GM18508 (cell line): Measurements from ENCODE around the gene SIDT2.
"Not testable (repeated sequence)": the region's sequence is repeated elsewhere in the genome, so short reads cannot be mapped to it uniquely, and the experiment has no call there.

Source experiments
- ATAC-seq: cut with Tn5 transposase; IDR thresholded peaks from one replicate; pipeline ENCODE4 v1.9.1; 2021; ENCODE audit warnings: moderate number of reproducible peaks; ENCODE audit not compliant: insufficient read depth, unreplicated experiment

SIDT2 gene

DNA sequence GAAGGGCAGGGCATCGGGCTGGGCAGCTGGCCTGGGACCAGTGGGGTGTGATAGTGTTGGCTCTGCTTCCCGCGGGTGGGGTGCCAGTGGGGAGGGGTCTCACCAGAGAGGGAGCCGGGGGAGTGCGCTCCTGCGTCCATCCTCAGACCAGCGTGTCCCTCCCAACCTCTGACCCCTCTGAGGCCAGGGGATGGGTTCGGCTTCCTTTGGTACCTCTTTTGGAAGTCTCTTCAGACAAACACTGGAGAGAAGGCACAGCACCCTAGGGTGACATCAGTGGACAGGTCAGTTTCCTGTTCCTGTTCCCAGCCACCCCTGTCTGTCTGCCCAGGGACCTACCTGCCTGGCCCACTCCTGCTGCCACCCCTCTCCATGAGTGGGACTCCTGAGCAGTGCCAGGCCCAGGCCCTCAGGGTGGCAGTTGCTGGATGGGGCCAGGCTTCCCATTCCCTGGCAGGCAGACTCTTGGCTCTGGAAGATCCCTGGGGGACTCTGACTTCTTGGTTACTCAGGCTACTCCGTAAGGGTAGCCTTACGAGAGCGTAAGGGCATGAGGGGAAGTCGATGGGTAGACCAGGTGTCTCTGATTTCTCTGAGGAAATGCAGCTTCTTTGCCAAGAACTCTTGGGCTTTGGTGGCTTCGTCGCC, 23.2 kb downstream of the SIDT2 start:
- no peak for ATAC-seq

GRCh38 chr11:117202386-117203068, 24.0 kb downstream of the SIDT2 start:
- ATAC-seq, result no peak

DNA sequence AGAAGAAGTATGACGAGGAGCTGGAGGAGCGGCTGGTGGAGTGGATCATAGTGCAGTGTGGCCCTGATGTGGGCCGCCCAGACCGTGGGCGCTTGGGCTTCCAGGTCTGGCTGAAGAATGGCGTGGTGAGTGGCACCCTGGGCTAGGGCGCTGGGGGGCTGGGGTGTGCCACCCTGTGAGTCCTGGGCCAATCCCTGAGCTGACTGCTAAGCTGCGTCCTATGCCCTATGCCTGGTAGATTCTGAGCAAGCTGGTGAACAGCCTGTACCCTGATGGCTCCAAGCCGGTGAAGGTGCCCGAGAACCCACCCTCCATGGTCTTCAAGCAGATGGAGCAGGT, 24.5 kb downstream of the SIDT2 start:
- no peak for ATAC-seq

DNA sequence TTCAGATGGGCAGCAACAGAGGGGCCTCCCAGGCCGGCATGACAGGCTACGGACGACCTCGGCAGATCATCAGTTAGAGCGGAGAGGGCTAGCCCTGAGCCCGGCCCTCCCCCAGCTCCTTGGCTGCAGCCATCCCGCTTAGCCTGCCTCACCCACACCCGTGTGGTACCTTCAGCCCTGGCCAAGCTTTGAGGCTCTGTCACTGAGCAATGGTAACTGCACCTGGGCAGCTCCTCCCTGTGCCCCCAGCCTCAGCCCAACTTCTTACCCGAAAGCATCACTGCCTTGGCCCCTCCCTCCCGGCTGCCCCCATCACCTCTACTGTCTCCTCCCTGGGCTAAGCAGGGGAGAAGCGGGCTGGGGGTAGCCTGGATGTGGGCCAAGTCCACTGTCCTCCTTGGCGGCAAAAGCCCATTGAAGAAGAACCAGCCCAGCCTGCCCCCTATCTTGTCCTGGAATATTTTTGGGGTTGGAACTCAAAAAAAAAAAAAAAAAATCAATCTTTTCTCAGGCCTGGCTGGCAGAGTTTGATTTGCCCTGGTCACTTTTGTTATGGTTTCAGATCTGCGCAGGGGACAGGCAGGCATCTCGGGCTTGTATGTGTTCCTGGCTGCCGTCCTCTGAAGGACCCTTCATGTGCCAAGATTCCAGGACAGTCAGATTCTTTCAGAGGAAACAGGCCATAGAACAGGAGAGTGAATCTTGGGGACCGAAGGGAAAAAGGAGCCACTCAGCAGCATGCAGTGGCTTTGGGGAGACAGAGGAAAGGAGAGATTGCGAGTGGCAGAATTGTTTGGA, 25.9 kb downstream of the SIDT2 start:
- no peak for ATAC-seq

DNA sequence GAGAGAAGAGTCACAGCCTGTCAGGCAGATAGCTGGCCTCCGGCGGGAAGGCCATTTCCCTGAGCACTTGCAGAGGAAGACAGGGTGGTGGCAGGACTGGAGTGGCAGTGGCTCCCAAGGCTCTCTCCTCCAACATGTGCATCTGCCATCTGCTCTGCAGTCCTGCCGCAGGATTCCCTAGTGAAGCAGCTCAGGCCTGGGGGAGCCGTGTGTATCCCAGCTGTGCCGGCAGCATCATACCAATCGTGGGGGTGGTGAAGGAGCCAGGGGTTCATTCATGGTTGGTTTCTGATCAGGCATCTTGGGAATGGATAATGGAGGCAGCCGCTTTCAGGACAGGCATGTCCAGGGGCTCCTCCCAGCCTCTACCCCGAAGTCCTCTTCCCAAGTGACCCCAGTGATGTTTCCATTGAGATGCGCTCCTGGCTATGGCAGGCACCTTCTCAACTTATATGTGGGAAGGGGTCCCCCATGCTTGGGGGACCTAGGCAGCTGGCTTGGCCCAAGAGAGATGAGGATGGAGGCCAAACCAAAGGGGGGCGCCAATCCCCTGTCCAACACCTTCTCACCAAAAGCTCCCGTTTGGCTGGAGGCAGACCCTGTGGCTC, 26.8 kb downstream of the SIDT2 start:
- no peak for ATAC-seq

DNA sequence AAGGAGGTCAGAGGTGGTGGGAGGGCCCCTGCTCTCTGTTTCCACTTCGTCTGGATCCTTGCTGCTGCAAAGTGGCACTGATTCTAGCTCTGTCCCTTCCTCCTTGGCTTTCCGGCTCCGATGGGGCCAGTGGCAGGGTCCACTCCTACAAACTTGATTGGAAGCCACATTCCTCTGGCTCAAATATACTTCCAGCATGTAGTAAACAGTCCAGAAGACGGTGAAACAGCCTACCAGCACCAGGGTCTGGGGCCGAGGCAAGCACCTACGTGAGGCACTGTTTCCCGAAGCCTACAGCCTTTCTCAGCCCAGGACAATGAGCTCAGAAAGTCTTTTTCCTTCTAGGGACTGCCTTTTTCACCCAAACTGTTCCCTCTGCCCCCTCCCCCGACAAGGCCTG, 27.6 kb downstream of the SIDT2 start:
- ATAC-seq, result not testable (repeated sequence)

GRCh38 chr11:117206859-117207258, 28.3 kb downstream of the SIDT2 start:
- not testable (repeated sequence) for ATAC-seq

- ATAC-seq, result not testable (repeated sequence)
These were observed 28.9 kb downstream of the SIDT2 start for GRCh38 chr11:117207481-117207880.

DNA sequence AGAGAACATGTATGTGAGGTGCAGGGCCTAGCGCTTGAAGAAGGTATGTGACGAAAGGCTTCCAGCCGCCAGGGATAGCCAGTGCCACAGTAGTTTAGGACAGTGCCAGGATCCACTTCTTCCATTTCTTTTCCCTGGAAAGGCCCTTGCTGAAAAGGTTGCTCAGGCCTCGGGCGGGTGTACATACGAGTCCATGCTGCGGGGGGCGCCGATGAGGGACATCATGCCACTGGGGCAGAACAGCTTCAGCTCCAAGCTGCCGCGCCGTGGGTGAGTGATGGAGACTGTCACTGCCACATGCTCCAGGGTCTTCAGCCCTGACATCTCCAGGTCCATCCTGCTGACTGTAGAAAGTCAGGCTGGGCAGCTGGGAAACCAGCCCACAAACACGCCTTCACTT, 30.2 kb downstream of the SIDT2 start:
- not testable (repeated sequence) for ATAC-seq

DNA sequence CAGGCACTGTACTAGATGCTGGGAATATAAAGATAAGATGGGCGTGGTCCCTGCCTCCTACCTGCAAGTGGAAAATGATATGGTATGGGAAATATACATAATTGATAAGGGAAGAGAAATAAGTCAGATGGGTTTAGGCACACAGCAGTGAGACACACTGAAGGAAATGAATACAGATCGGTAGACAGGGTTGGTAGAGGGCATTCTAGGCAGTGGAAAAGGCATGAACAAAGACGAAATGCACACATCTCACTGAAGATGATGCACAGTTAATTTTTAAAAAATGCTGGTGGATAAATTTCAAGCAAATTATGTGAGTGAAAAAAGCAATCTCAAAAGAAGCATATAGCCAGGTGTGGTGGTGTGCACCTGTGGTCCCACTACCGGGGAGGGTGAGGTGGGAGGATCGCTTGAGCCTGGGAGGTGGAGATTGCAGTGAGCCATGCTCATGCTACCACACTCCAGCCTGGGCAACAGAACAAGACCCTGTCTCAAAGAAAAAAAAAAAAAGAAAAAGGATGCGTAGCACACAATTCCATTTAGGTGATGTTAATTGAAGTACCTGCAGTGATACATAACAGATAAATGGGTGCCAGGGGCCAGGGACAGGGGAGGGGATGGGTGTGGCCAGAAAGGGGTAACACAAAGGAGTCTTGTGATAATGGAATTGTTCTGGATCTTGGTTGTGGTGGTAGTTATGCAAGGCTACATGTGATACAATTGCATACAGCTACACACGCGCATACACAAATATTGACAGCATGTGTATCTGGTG, 31.0 kb downstream of the SIDT2 start:
- not testable (repeated sequence) for ATAC-seq

DNA sequence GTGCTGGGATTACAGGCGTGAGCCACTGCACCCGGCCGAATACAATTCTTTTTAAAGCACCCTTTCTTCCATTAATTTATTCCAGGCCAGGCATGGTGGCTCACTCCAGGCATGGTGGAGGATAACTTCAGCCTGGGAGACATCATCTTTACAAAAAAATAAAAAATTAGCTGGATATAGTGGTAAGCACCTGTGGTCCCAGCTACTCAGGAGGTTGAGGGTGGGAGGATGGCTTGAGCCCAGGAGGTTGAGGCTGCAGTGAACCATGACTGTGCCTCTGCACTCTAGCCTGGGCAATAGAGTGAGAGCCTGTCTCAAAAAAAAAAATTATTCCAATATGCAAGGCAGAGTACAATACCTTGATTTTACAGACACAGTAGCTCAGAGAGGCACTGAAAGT, 32.1 kb downstream of the SIDT2 start:
- no peak for ATAC-seq

DNA sequence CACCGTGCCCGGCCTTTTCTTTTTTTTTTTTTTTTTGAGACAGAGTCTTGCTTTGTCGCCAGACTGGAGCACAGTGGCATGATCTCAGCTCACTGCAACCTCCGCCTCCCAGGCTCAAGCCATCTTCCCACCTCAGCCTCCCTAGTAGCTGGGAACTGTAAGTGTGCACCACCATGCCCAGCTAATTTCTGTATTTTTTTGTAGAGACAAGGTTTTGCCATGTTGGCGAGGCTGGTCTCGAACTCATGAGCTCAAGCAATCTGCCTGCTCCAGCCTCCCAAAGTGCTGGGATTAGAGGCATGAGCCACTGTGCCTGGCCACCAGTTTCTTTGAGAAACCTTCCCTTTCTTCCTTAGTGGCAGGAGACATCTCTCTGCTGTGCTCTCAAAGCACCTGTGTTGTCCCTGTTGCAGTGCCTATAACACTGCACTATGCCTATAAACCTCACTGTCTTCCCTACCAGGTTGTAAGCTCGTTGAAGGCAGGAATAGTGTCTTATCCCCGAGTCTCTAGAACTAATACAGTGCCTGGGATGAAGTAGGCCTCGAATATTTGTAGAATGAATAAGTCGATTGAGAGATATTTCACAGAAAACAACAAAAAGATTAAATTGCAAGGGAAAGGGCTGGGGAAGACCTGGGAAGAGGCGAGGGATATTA, 34.3 kb downstream of the SIDT2 start:
- no peak for ATAC-seq

DNA sequence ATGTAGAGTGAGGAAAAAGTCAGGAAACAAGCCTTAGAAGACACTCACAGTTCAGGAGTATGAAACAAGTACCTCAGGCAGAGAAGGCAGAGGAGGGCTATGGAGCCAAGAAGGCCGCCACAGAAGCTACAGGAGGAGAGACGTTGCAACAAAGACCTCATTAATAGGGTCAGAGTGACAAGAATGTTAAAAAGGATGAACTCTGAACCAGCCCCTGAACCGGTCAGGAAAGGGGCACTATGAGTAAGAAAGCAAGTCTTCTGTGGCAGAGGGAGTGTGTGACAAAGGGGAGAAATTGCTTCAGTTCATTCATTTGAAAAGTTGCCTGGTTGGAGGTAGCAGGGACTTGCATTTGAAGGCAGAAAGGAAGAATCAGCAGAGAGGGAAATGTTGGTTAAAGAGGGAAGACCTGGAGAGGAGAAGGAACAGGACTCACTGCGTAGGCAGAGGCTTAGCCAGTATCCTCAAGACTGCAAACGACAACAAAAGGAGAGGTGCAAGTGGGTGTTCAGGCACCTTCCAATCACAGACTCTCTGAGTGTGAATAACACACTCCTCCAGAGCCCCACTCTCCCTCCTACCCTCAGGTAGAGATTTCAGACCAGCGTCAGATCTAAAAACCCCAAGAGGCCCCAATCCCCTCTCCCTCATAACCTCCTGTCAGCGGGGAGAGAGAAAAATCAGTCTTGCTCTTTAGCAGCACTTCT, 36.0 kb downstream of the SIDT2 start:
- ATAC-seq, result no peak

GRCh38 chr11:117217141-117218084, 38.9 kb downstream of the SIDT2 start:
- no peak for ATAC-seq

- no peak for ATAC-seq
These were observed 39.8 kb downstream of the SIDT2 start for GRCh38 chr11:117218133-117218915.

- no peak for ATAC-seq
These were observed 40.5 kb downstream of the SIDT2 start for GRCh38 chr11:117219001-117219400.

DNA sequence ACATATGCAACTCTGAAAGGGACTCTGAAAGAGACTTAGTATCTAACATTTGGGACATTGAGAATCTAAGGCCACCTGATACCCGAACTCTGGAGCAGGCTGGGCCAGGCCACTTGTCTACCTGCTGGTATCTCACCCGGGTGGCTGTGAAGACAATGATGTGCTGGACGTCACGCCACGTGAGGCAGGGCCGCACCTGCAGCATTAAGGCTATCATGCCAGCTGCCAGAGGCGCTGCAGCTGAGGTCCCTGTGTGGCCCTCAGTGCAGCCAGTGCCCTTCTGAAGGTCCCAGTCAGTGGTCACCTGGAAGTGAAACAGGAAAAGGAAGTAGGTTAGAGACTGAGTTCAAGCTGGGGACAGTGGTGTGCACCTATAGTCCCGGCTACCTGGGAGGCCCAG, 40.9 kb downstream of the SIDT2 start:
- no peak for ATAC-seq
